ENCODE measurements around the gene RASA2.
"Not testable (repeated sequence)": the region's sequence is repeated elsewhere in the genome, so short reads cannot be mapped to it uniquely, and the experiment has no call there.

RASA2 gene

DNA sequence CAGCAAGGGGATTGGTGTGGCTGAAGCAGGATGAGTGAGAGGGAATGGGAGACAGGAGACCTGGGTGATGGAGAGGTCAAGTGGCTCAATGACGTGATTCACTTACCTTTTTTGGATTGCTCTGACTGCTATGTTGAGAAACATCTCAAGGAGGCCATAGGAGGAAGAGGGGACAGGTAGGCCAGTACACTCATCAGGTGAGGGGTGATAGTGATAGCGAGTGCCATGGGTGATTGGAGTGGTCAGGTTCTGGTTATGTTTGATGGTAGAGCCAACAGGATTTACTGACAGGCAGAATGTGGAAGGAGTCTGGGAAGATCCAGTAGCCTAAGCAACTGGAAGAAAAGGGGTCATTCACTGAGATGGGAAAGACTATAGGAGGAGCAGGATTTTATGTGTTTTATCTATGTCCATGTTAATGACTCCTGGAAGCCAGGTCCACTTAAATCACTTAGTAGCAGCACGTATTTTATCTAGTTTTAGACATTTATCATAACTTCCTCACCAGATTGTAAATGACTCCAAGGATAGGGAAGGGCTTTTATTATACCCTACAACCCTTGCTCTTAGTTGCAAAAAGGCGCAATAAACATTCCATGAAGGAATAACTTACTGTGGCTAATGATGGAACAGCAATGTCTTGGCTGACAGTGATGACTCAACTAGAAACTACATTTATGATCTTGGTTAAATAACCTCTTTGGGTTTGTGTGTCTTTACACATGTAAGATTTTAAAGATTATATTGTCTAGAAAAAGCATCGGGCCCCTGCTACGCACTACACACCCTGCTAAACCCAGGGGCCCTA is 131.5 kb downstream of the RASA2 start:
- DNase-seq (ENCODE audit: insufficient read length, low spot score) (no peak), FAIRE-seq (no peak)
- no peak for TF ChIP-seq TAF1 (IDR thresholded peaks at IDR 0.05; ENCODE audit: low read depth, low read length)
- no peak for TF ChIP-seq SPI1 (IDR thresholded peaks at IDR 0.05; ENCODE audit: low read depth, low read length)
- no peak for TF ChIP-seq POLR2AphosphoS5 (IDR thresholded peaks at IDR 0.05; ENCODE audit: low read depth, low read length)
- no peak for TF ChIP-seq PAX5 (IDR thresholded peaks at IDR 0.05; ENCODE audit: insufficient read depth, low read length, severe bottlenecking)
- TF ChIP-seq POLR2A (IDR thresholded peaks at IDR 0.05; ENCODE audit: low read depth, low read length) = no peak
- TF ChIP-seq POU2F2 (IDR thresholded peaks at IDR 0.05; ENCODE audit: low read depth, low read length) = no peak

DNA sequence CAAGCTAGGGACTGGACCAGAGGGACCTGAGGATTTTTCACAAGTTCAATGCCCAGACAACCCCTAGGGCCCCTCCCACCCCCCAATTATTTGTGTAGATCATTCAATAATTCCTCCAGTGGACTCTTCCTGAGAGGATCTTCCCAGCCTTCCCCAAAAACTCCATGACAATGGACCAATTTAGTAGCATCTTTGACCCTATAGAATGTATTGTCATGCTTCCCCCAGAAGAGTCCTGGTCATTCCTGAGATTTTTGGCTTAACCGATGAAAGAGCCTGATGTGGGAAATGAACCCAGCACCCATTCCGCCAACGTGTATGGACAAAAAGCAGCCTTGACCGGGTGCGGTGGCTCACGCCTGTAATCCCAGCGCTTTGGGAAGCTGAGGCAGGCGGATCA is 132.1 kb downstream of the RASA2 start:
- no peak for FAIRE-seq
- TF ChIP-seq SPI1 (IDR thresholded peaks at IDR 0.05; ENCODE audit: low read depth, low read length) (no peak), TAF1 (IDR thresholded peaks at IDR 0.05; ENCODE audit: low read depth, low read length) (no peak), POLR2A (IDR thresholded peaks at IDR 0.05; ENCODE audit: low read depth, low read length) (no peak), PAX5 (IDR thresholded peaks at IDR 0.05; ENCODE audit: insufficient read depth, low read length, severe bottlenecking) (no peak), POU2F2 (IDR thresholded peaks at IDR 0.05; ENCODE audit: low read depth, low read length) (no peak), POLR2AphosphoS5 (IDR thresholded peaks at IDR 0.05; ENCODE audit: low read depth, low read length) (no peak)

DNA sequence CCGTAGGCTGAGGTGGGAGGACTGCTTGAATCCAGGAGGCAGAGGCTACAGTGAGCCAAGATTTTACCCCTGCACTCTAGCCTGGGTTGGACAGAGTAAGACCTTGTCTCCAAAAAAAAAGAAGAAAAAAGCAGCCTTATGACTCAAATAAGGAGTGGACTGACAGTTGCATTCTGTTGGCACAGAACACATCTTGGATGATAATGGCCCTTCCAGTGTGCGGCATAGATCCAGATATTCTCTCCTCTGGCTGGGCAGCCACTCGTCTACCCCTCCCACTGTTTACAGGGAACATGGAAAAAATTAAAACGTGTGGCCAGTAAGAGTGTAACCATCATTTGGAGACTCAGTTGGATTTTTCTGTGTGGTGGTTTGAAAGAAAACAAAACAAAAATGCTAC is 132.6 kb downstream of the RASA2 start:
- TF ChIP-seq POU2F2 (IDR thresholded peaks at IDR 0.05; ENCODE audit: low read depth, low read length) (no peak), SPI1 (IDR thresholded peaks at IDR 0.05; ENCODE audit: low read depth, low read length) (no peak), PAX5 (IDR thresholded peaks at IDR 0.05; ENCODE audit: insufficient read depth, low read length, severe bottlenecking) (no peak), POLR2AphosphoS5 (IDR thresholded peaks at IDR 0.05; ENCODE audit: low read depth, low read length) (no peak), TAF1 (IDR thresholded peaks at IDR 0.05; ENCODE audit: low read depth, low read length) (no peak), POLR2A (IDR thresholded peaks at IDR 0.05; ENCODE audit: low read depth, low read length) (no peak)
- no peak for FAIRE-seq
- DNase-seq (ENCODE audit: insufficient read length, low spot score) = no peak

More for the DNA sequence above, 132.1 kb downstream of the RASA2 start:
- no peak for DNase-seq (ENCODE audit: insufficient read length, low spot score)

DNA sequence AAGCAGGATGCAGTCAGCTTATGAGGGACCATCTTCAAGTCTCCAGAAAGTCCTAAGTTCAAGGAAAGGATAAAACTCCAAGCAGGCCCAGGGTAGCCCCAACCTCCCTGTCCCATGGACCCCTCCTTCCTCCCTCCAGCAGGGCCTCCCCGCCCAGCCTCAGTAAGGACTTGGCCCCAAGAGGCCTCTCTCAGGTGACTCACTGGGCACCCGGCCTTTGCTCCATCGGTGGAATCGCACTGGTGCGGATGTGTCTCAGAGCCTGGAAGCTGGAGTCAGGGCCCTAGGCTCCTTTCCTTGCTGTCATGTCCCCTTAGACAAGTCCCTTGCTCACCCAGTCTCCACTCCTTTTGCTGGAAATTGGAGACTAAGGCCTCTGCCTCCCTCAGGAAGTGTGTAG is 136.9 kb downstream of the RASA2 start:
- no peak for DNase-seq (ENCODE audit: insufficient read length, low spot score)
- no peak for FAIRE-seq
- no peak for TF ChIP-seq POLR2A (IDR thresholded peaks at IDR 0.05; ENCODE audit: low read depth, low read length)
- TF ChIP-seq POU2F2 (IDR thresholded peaks at IDR 0.05; ENCODE audit: low read depth, low read length) = no peak

DNA sequence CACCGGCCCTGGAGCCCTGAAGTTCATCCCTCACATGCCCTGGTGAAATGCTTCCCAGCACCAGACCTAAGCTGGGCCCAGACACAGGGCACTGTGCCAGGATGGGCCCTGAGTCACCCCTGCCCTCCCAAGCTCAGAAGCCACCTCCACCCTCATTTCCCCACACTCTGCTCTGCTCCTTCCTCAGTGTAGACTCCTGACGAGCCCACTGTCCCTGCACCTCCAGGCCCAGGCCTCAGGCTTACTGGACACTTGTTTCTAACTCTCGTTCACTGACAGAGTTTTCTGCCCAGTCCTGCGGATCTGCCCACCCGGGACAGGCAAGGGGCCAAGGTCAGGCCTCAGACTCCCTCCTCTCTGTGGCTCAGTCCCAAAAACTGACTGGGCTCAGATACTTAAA is 138.7 kb downstream of the RASA2 start:
- no peak for FAIRE-seq
- TF ChIP-seq POU2F2 (IDR thresholded peaks at IDR 0.05; ENCODE audit: low read depth, low read length) (no peak), POLR2AphosphoS5 (IDR thresholded peaks at IDR 0.05; ENCODE audit: low read depth, low read length) (no peak), SPI1 (IDR thresholded peaks at IDR 0.05; ENCODE audit: low read depth, low read length) (no peak), PAX5 (IDR thresholded peaks at IDR 0.05; ENCODE audit: insufficient read depth, low read length, severe bottlenecking) (no peak), POLR2A (IDR thresholded peaks at IDR 0.05; ENCODE audit: low read depth, low read length) (no peak), TAF1 (IDR thresholded peaks at IDR 0.05; ENCODE audit: low read depth, low read length) (no peak)
- no peak for DNase-seq (ENCODE audit: insufficient read length, low spot score)

DNA sequence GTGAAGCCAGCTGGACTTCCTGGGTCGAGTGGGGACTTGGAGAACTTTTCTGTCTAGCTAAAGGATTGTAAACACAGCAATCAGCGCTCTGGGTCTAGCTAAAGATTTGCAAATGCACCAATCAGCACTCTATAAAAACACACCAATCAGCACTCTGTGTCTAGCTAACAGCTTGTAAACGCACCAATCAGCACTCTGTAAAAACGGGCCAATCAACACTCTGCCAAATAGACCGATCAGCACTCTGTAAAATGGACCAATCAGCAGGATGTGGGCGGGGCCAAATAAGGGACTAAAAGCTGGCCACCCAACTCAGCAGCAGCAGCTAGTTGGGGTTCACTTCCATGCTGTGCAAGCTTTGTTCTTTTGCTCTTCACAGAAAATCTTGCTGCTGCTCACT is 141.5 kb downstream of the RASA2 start:
- FAIRE-seq; DNase-seq (ENCODE audit: insufficient read length, low spot score): not testable (repeated sequence)

DNA sequence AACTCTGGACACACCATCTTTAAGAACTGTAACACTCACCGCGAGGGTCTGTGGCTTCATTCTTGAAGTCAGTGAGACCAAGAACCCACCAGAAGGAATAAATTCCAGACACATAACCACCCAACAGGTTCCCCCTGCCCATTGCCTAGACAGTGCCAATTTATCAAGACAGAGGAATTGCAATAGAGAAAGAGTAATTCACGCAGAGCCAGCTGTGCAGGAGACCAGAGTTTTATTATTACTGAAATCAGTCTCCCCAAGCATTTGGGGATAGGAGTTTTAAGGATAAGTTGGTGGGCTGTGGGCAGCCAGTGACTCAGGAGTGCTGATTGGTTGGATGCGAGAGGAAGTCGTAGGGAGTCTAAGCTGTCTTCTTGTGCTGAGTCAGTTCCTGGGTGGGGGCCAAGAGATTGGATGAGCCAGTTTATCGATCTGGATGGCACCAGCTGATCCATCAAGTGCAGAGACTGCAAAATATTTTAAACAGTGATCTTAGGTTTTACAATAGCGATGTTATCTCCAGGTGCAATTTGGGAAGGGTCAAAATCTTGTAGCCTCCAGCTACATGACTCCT is 142.1 kb downstream of the RASA2 start:
- FAIRE-seq; DNase-seq (ENCODE audit: insufficient read length, low spot score): not testable (repeated sequence)

DNA sequence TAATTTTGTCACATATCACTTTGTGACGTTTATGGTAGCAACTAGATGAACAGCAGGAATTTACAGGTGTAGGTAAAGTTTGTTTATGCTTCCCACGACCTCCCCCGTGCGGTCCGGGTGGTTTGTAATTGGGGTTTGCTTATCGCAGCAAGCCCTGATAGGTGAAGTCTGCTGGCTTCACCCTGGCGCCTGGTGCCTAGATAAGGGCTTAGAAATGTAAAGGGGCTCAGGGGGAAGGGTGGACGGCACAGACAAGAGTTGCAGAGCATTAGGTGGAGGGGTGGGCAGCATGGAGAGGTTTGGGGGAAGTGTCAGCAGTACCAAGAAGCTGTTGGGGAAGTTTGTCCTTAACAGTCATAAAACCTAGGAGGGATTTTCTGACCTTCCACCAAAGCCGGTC is 143.1 kb downstream of the RASA2 start:
- no peak for FAIRE-seq

DNA sequence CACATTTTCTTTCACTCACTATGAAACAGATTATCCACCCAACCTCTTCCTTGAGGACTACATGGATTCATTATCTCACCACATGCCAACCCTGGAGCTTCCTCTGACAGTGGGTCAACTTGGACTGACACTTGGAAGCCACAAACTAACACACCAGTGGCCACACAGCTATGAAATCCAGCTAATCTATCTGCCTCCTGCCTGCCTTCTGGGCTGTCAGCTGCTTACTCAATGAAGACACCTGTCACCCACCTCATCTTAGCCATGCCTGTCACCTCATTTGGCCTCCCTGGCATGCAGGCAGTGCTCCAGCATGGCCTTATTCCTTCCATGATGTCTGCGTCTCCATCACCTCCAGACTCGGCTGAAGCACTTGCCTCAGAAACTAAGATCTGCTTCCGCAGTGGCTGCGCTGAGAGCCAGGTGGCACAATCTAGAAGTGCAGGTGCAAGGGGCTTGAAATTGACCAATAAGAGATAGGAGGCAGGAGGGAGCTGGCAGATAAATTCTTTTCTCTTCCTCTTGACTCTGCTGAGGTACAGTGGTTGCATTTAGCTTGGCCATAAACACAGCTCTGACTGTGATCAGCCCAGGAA is 146.1 kb downstream of the RASA2 start:
- DNase-seq (ENCODE audit: insufficient read length, low spot score) (no peak), FAIRE-seq (no peak)
- TF ChIP-seq PAX5 (IDR thresholded peaks at IDR 0.05; ENCODE audit: insufficient read depth, low read length, severe bottlenecking) = no peak
- TF ChIP-seq POLR2A (IDR thresholded peaks at IDR 0.05; ENCODE audit: low read depth, low read length) = no peak
- TF ChIP-seq POLR2AphosphoS5 (IDR thresholded peaks at IDR 0.05; ENCODE audit: low read depth, low read length) = no peak
- TF ChIP-seq POU2F2 (IDR thresholded peaks at IDR 0.05; ENCODE audit: low read depth, low read length) = no peak
- no peak for TF ChIP-seq TAF1 (IDR thresholded peaks at IDR 0.05; ENCODE audit: low read depth, low read length)
- TF ChIP-seq SPI1 (IDR thresholded peaks at IDR 0.05; ENCODE audit: low read depth, low read length) = no peak

More for the DNA sequence above, 143.1 kb downstream of the RASA2 start:
- no peak for DNase-seq (ENCODE audit: insufficient read length, low spot score)
- TF ChIP-seq SPI1 (IDR thresholded peaks at IDR 0.05; ENCODE audit: low read depth, low read length) = no peak
- no peak for TF ChIP-seq TAF1 (IDR thresholded peaks at IDR 0.05; ENCODE audit: low read depth, low read length)
- no peak for TF ChIP-seq POU2F2 (IDR thresholded peaks at IDR 0.05; ENCODE audit: low read depth, low read length)
- TF ChIP-seq PAX5 (IDR thresholded peaks at IDR 0.05; ENCODE audit: insufficient read depth, low read length, severe bottlenecking) = no peak

DNA sequence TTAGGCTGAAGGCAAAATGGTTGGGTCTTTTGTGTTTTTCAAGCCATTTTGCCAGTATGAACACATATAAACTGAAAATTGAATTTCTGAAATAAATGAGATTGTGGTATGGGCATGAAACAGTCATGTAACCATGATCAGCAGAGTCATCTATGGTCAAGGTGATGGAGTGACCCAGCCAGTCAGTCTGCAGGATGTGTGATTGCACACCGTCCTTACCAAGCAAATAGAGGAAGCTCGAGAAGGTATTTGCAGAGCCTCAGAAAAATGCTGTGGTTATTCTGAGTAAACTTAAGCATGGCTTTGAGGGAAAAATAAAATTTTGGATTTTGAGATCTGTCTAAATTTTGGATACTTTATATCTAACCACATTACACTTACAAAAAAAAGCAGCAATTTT is 155.4 kb downstream of the RASA2 start:
- TF ChIP-seq POLR2A (IDR thresholded peaks at IDR 0.05; ENCODE audit: low read depth, low read length) = no peak
- TF ChIP-seq TAF1 (IDR thresholded peaks at IDR 0.05; ENCODE audit: low read depth, low read length) = no peak
- no peak for TF ChIP-seq POU2F2 (IDR thresholded peaks at IDR 0.05; ENCODE audit: low read depth, low read length)
- no peak for TF ChIP-seq SPI1 (IDR thresholded peaks at IDR 0.05; ENCODE audit: low read depth, low read length)
- no peak for TF ChIP-seq POLR2AphosphoS5 (IDR thresholded peaks at IDR 0.05; ENCODE audit: low read depth, low read length)
- TF ChIP-seq PAX5 (IDR thresholded peaks at IDR 0.05; ENCODE audit: insufficient read depth, low read length, severe bottlenecking) = no peak
- FAIRE-seq (no peak), DNase-seq (ENCODE audit: insufficient read length, low spot score) (no peak)
